HepG2 (cell line): ENCODE measurements around the gene IRX4. TPM values are rescaled to one million over a fixed set of nuclear protein-coding genes. Genes with fewer than 3 reads are reported as not detected.

Source experiments
- AKAP8 ChIP-seq: sonication (generic); formaldehyde crosslinking; IDR thresholded peaks from 2 replicates; pipeline ENCODE4 v1.5.1; 2020; ENCODE audit warnings: mild to moderate bottlenecking, missing genetic modification reagents
- ATF5 ChIP-seq: sonication (generic); formaldehyde crosslinking; IDR thresholded peaks from 2 replicates; pipeline ENCODE4 v1.4.0; 2020; ENCODE audit warnings: mild to moderate bottlenecking, low read depth, missing genetic modification reagents
- HES4 ChIP-seq: sonication (generic); formaldehyde crosslinking; IDR thresholded peaks from 2 replicates; pipeline ENCODE4 v1.9.0; 2021; ENCODE audit warnings: mild to moderate bottlenecking, missing genetic modification reagents, borderline replicate concordance
- HOXA7 ChIP-seq: sonication (generic); formaldehyde crosslinking; IDR thresholded peaks from 2 replicates; pipeline ENCODE4 v1.8.1; 2022; ENCODE audit warnings: mild to moderate bottlenecking, missing genetic modification reagents, moderate library complexity
- KLF12 ChIP-seq: sonication (generic); formaldehyde crosslinking; IDR thresholded peaks from 2 replicates; pipeline ENCODE4 v1.4.0; 2020; ENCODE audit warnings: missing genetic modification reagents, borderline replicate concordance
- MTERF4 ChIP-seq: sonication (generic); formaldehyde crosslinking; IDR thresholded peaks from 2 replicates; pipeline ENCODE4 v1.8.0; 2023; ENCODE audit warnings: mild to moderate bottlenecking, missing genetic modification reagents
- NFYC ChIP-seq: IDR thresholded peaks from 2 replicates; pipeline ENCODE4 v1.6.1; 2016; ENCODE audit warnings: missing genetic modification reagents, missing compliant biosample characterization
- NR2F1 ChIP-seq, 2 experiments: fragments of 450-650 bp in 1 of 2; formaldehyde crosslinking in 1 of 2; IDR thresholded peaks; 2 replicates each; pipeline versions ENCODE4 v1.5.0 to v1.6.1; 2016 to 2020; ENCODE audit warnings: mild to moderate bottlenecking in 1 of 2, missing compliant biosample characterization in 1 of 2, missing genetic modification reagents in 1 of 2, moderate library complexity in 1 of 2
- NR2F6 ChIP-seq, 2 experiments: IDR thresholded peaks; 2 replicates each; pipeline ENCODE4 v1.6.1; 2016; ENCODE audit warnings: antibody characterized with exemption in 1 of 2, mild to moderate bottlenecking in 1 of 2
- RCOR2 ChIP-seq: IDR thresholded peaks from 2 replicates; pipeline ENCODE4 v1.6.1; 2016; ENCODE audit warnings: missing biosample characterization, missing genetic modification reagents
- RERE ChIP-seq: IDR thresholded peaks from 2 replicates; pipeline ENCODE4 v1.6.1; 2016; ENCODE audit warnings: low read depth, missing genetic modification reagents, missing compliant biosample characterization
- SOX13 ChIP-seq, 3 experiments: fragments of 450-650 bp in 1 of 3; sonication (generic) in 1 of 3; formaldehyde crosslinking in 1 of 3; IDR thresholded peaks in 2 of 3; conservative IDR thresholded peaks in 1 of 3; 2 replicates each; pipeline versions ENCODE4 v1.5.0 to v1.6.1; 2016 to 2020; ENCODE audit warnings: antibody characterized with exemption in 1 of 3, mild to moderate bottlenecking in 1 of 3, missing compliant biosample characterization in 1 of 3, missing genetic modification reagents in 1 of 3, moderate library complexity in 1 of 3
- ZFP41 ChIP-seq: sonication (generic); formaldehyde crosslinking; IDR thresholded peaks from 2 replicates; pipeline ENCODE4 v1.4.0; 2020; ENCODE audit warnings: mild to moderate bottlenecking, missing genetic modification reagents, borderline replicate concordance
- ZFX ChIP-seq: sonication (generic); formaldehyde crosslinking; IDR thresholded peaks from 2 replicates; pipeline ENCODE4 v1.4.0; 2020; ENCODE audit warnings: mild to moderate bottlenecking, low read depth, missing genetic modification reagents, moderate library complexity
- ZNF513 ChIP-seq: sonication (generic); formaldehyde crosslinking; conservative IDR thresholded peaks from 2 replicates; pipeline ENCODE4 v1.5.0; 2020; ENCODE audit warnings: missing genetic modification reagents
- ZNF652 ChIP-seq: IDR thresholded peaks from 2 replicates; pipeline ENCODE4 v1.6.1; 2016; ENCODE audit warnings: low read depth, borderline replicate concordance
- ZNF83 ChIP-seq: sonication (generic); formaldehyde crosslinking; IDR thresholded peaks from 2 replicates; pipeline ENCODE4 v1.4.0; 2020; ENCODE audit warnings: missing genetic modification reagents, mild to moderate bottlenecking, borderline replicate concordance
- polyA plus RNA-seq, 8 experiments: library from polyadenylated mRNA; depleted of rRNA in 3 of 8; stranded (reverse) in 7 of 8; unstranded in 1 of 8; fragments of >200 nt; fragmentation: Illumina TruSeq in 4 of 8; extraction: Trizol in 4 of 8; gene quantifications; 2 replicates each; pipeline versions ENCODE4 v1.2.1 to v1.2.3, GENCODE V29; 2011 to 2016; ENCODE audit warnings: low read depth in 4 of 8, missing spikeins in 1 of 8, mixed read lengths in 1 of 8; ENCODE audit not compliant: insufficient read depth in 1 of 8
- total RNA-seq, 5 experiments: library from RNA; depleted of rRNA; stranded (reverse); fragments of >200 nt; fragmentation: Illumina TruSeq; extraction: Trizol; gene quantifications; 2 replicates each; pipeline ENCODE4 v1.2.3, GENCODE V29; 2016; ENCODE audit warnings: low read depth in 1 of 5

The IRX4 gene
- total and polyA plus RNA-seq, 2 of the 13 experiments (the other 11 are each of a cell fraction or from before 2014, with no cell fraction given), result not detected

- TF ChIP-seq HOXA7 (CRISPR knock-in tag), result no peak
- no peak for TF ChIP-seq RERE
- no peak for TF ChIP-seq ZNF513 (CRISPR knock-in tag)
- TF ChIP-seq NR2F6 (IDR thresholded peaks at IDR 0.05), result peak; percentile 65
- TF ChIP-seq NR2F6 (CRISPR knock-in tag; IDR thresholded peaks at IDR 0.05), result no peak; the same call in 1 of the 2 replicates
- TF ChIP-seq NR2F1 (CRISPR knock-in tag; IDR thresholded peaks at IDR 0.05), result peak in 1 of 2 experiments; percentile 34; a peak in 1 of 4 replicates
- TF ChIP-seq MTERF4 (CRISPR knock-in tag), result no peak
- no peak for TF ChIP-seq ZNF83 (CRISPR knock-in tag)
- no peak for TF ChIP-seq SOX13 (IDR thresholded peaks at IDR 0.05)
- no peak for TF ChIP-seq SOX13 (CRISPR knock-in tag; conservative IDR thresholded peaks at IDR 0.05 in 1 of 2, IDR thresholded peaks at IDR 0.05 in 1 of 2)
- TF ChIP-seq KLF12 (CRISPR knock-in tag), result no peak
- no peak for TF ChIP-seq ATF5 (CRISPR knock-in tag)
- no peak for TF ChIP-seq ZNF652
- TF ChIP-seq AKAP8 (CRISPR knock-in tag), result no peak
- no peak for TF ChIP-seq NFYC (CRISPR knock-in tag)
- TF ChIP-seq ZFX (CRISPR knock-in tag), result peak; percentile 77
- peak; percentile 37; the same call in 1 of the 2 replicates for TF ChIP-seq HES4 (CRISPR knock-in tag)
- no peak for TF ChIP-seq ZFP41 (CRISPR knock-in tag)
- TF ChIP-seq RCOR2 (CRISPR knock-in tag), result no peak
Observed at GRCh38 chr5:1836891-1837880, 45.5 kb downstream of the IRX4 start (continued).
